Muscle of leg (tissue), 11 donors: ENCODE results near the gene SF3B1. TPM values are rescaled to one million over a fixed set of nuclear protein-coding genes. Genes with fewer than 3 reads are reported as not detected.
"Not testable (repeated sequence)": the region's sequence is repeated elsewhere in the genome, so short reads cannot be mapped to it uniquely, and the experiment has no call there.

Source experiments
- DNase-seq: peaks from one replicate; pipeline ENCODE4 v3.0.0; 2013
- H3K27ac ChIP-seq: one replicate; pipeline ENCODE4 v1.5.1; 2013; ENCODE audit warnings: mild to moderate bottlenecking, low read length, control low read depth
- H3K27me3 ChIP-seq: one replicate; pipeline ENCODE4 v1.6.1; 2013; ENCODE audit warnings: low read length; ENCODE audit not compliant: control insufficient read depth, insufficient read depth
- H3K36me3 ChIP-seq: one replicate; pipeline ENCODE4 v1.6.1; 2013; ENCODE audit warnings: low read length; ENCODE audit not compliant: control insufficient read depth, insufficient read depth
- H3K4me1 ChIP-seq: one replicate; pipeline ENCODE4 v1.6.1; 2013; ENCODE audit warnings: low read length; ENCODE audit not compliant: control insufficient read depth, insufficient read depth
- H3K4me3 ChIP-seq: one replicate; pipeline ENCODE4 v1.5.1; 2013; ENCODE audit warnings: low read length, control low read depth
- H3K9me3 ChIP-seq: replicated peaks from 2 replicates; pipeline ENCODE4 v1.6.1; 2013; ENCODE audit warnings: low read depth, low read length; ENCODE audit not compliant: control insufficient read depth
- WGBS: methylation state at CpG from one replicate; pipeline ENCODE4 v1.1.5; 2013; ENCODE audit warnings: missing lambda C conversion rate; ENCODE audit not compliant: insufficient coverage; 5-methylcytosine and 5-hydroxymethylcytosine counted together
- polyA plus RNA-seq, 8 donors: library from polyadenylated mRNA; unstranded; fragments of 120-200 nt; gene quantifications; one replicate each; pipeline versions ENCODE4 v1.2.1 to v1.2.3, GENCODE V29; 2013; ENCODE audit warnings: inconsistent platforms in 1 of 8, low replicate concordance in 1 of 8; ENCODE audit not compliant: insufficient read length in 8 of 8, insufficient read depth in 1 of 8
- total RNA-seq: library from RNA; stranded (reverse); fragments of 120-200 nt; gene quantifications from one replicate; pipeline ENCODE4 v1.2.4, GENCODE V29; 2013

The SF3B1 gene
- total and polyA plus RNA-seq, 9 donors = 252 to 306 (median 257) TPM

DNA sequence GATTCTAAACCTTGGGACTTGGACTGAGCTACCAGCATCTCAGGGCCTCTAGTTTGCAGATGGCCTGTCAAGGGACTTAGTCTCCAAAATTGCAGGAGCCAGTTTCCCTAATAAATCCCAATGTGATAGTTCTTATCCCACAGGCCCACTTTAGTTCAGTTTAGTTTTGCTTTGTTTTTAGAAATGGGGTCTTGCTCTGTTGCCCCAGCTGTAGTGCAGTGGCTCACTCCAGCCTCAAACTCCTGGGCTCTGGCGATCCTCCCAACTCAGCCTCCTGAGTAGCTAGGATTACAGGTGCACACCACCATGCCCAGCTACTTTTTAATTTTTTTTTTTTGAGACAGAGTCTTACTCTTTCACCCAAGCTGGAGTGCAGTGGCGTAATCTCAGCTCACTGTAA, 2.6 kb upstream of the SF3B1 start:
- H3K4me3 ChIP-seq = no peak overlapping the region

DNA sequence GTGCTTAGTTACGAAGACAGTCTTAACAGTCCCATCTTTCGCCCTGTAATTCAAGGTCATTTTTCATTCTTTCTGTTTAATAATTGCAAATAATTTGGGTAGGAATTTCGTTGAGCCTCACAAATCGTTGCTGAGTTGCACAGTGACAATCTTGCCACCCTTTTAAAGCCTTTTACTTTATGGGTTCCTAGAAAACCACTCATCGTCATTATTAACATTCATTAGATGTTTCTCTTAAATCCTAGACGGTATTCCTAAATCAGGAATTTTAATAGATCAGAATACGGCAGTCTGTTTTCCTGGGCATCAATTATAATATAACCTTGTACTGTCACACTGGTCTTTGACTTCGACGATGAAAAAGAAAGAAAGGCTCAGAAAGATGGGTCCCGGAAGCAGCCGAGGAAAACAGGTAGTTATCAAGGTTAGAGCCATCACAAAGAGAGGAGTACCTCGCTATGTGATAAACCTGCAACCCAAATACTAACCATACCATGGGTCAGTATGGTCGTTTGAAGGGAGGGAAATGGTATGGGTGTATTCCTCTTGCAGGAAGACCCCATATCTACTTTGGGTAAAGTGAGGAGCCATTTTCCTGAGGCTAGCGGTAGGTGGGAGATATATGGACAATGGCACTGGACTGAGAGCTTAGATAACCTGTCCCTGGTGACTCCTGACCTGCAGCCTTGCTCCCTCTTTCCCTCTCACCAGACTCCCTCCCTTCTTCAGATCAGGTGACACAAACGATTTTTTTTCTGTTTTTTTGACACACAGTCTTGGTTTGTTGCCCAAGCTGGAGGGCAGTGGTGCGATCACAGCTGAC, 981 bp upstream of the SF3B1 start:
- Histone ChIP-seq H3K27ac (peak overlapping the region; percentile 99), H3K36me3 (no peaks in the 10 kb centered on the region), H3K4me3 (peak overlapping the region; percentile 98), H3K27me3 (no peaks in the 10 kb centered on the region), H3K4me1 (peaks cover 10% of the 10 kb centered on the region), H3K9me3 (no peaks in the 10 kb centered on the region)
- peak; percentile 25 for DNase-seq
- 73% methylated on average over 2 of the region's 16 CpGs for WGBS

More for the DNA sequence above, 2.6 kb upstream of the SF3B1 start:
- 100% methylated on average over 2 of the region's 2 CpGs for WGBS
- no peak for DNase-seq
- H3K27me3 ChIP-seq = no peaks in the 10 kb centered on the region
- no peak overlapping the region for H3K27ac ChIP-seq
- no peaks in the 10 kb centered on the region for H3K36me3 ChIP-seq
- H3K9me3 ChIP-seq = no peaks in the 10 kb centered on the region
- H3K4me1 ChIP-seq = peaks cover 10% of the 10 kb centered on the region

DNA sequence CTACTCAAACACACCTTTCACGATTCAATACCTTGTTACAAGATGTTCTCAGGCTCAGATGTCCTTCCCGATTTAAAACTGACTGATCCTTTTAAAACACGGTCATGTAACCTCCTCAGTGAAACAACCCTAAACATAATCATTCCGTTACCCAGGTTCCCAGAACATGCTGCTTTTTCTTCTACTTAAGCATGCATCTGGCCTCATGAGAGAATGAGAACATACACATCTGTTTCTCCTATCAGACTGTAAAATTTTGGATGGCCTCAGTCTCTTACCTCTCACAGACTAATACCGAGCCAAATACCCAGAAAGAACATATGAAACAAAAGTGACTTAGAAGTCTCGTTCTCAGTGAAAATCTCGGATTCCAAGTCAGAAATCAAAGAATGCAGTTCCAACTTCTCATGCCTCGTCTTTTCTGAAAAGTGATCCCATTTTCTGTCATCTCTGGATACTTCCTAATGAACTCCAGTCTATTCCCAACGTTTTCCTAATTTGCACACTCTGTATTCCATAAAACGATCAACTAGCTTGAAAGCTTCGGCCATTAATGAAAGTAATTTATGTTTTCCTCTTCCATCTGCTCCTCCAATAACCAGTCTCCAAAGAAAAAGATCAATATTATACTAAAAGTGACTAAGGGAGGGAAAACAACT, 919 bp downstream of the SF3B1 start:
- peak; percentile 85 for DNase-seq
- Histone ChIP-seq H3K27me3 (no peaks in the 10 kb centered on the region), H3K36me3 (no peaks in the 10 kb centered on the region), H3K4me3 (peak overlapping the region; percentile 98), H3K4me1 (peaks cover 10% of the 10 kb centered on the region), H3K9me3 (no peaks in the 10 kb centered on the region), H3K27ac (peak overlapping the region; percentile 99)
- 0% methylated on average over 7 of the region's 11 CpGs for WGBS

DNA sequence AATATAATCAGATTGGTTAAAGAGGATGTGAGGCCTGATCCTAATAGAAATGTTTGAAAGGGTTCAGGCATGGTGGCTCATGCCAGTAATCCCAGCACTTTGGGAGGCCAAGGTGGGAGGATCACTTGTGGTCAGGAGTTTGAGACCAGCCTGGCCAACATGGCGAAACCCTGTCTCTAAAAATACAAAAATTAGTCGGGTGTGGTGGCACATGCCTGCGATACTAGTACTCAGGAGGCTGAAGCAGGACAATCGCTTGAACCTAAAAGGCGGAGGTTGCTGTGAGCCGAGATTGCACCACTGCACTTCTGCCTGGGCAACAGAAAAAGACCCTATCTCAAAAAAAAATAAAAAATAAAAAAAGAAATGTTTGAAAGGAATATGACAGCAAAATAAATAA, 2.3 kb downstream of the SF3B1 start:
- H3K36me3 ChIP-seq, H3K27me3 ChIP-seq, DNase-seq, H3K27ac ChIP-seq, H3K9me3 ChIP-seq, H3K4me3 ChIP-seq: not testable (repeated sequence)
- WGBS = 90% methylated on average over 2 of the region's 6 CpGs
- H3K4me1 ChIP-seq = peaks cover 10% of the 10 kb centered on the region

DNA sequence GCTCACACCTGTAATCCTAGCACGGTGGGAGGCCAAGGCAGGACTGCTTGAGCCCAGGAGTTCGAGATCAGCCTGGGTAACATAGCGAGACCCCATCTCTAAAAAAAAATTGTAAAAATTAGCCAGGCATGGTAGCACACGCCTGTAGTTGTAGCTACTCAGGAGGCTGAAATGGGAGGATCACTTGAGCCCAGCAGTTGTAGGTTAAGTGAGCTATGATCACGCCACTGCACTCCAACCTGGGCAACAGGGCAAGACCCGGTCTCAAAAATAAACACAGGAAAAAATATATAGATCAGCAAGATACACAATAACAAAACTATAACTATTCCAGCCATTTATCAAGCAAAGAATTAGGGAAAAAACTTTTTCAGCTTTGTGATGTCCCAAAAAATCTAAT, 3.0 kb downstream of the SF3B1 start:
- no peaks in the 10 kb centered on the region for H3K27me3 ChIP-seq
- H3K27ac ChIP-seq = no peak overlapping the region
- no peak for DNase-seq
- 67% methylated on average over 3 of the region's 6 CpGs for WGBS
- no peaks in the 10 kb centered on the region for H3K36me3 ChIP-seq
- no peaks in the 10 kb centered on the region for H3K9me3 ChIP-seq
- no peak overlapping the region for H3K4me3 ChIP-seq
- H3K4me1 ChIP-seq = peaks cover 10% of the 10 kb centered on the region

DNA sequence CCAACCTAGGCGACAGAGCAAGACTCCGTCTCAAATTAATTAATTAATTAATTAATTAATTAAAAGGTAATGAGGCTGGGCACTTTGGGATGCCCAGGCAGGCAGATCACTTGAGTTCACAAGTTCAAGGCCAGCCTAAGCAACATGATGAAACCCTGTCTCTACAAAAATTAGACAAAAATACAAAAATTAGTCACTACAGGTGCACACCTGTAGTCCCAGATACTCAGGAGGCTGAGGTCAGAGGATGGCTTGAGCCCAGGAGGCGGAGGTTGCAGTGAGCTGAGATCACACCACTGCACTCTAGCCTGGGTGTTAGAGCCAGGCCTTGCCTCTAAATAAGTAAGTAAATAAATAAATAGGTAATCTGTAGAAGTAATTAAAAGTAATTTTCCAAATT, 6.8 kb downstream of the SF3B1 start:
- WGBS = no CpG with 5 or more reads among the region's 3 CpGs
- H3K27me3 ChIP-seq = no peaks in the 10 kb centered on the region
- H3K27ac ChIP-seq = no peak overlapping the region
- no peak overlapping the region for H3K4me3 ChIP-seq
- DNase-seq = no peak
- peaks cover 8% of the 10 kb centered on the region for H3K36me3 ChIP-seq
- peaks cover 4% of the 10 kb centered on the region for H3K4me1 ChIP-seq
- no peaks in the 10 kb centered on the region for H3K9me3 ChIP-seq

DNA sequence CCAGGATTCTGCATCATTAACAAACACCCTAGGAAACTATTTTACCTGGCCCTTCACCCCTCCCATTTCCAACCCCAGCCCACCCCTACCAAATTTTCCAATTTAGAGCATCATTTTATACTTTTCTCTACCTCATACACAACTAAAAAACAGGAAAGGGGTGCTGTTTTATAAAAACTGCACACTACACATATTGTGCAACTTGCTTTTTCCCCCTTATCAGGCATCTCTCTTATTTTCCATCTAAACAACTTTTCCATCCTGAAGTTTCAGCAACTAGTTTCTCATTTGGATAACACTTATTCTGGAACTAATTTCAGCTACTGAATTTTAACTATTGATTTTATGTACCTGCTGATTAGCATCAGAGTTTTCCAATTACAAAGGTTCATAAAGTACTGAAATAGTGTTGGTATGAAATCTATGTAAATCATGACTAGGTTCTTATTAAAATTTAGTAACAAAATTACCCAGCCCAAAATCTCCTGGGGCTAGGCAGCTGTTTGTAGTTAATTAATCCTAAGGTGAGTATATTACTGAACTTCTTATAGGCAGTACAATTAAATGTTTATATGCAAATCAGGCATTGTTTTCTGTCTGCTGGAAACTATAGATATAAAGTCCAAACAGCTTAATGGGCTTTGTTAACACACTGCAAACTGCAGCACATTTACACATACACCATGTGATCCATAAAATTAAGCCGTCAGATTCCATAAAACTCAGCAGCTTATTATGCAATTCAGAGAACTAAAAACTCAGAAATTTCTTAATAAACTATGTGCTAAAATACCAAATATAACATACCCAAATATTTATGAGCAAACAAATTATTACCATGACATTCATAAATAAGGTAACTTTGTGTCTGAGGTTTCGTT, 7.9 kb downstream of the SF3B1 start:
- Histone ChIP-seq H3K27me3 (no peaks in the 10 kb centered on the region), H3K4me3 (no peak overlapping the region), H3K27ac (no peak overlapping the region), H3K9me3 (no peaks in the 10 kb centered on the region), H3K36me3 (peaks cover 17% of the 10 kb centered on the region), H3K4me1 (no peaks in the 10 kb centered on the region)
- no CpG with 5 or more reads among the region's 2 CpGs for WGBS
- DNase-seq = no peak

DNA sequence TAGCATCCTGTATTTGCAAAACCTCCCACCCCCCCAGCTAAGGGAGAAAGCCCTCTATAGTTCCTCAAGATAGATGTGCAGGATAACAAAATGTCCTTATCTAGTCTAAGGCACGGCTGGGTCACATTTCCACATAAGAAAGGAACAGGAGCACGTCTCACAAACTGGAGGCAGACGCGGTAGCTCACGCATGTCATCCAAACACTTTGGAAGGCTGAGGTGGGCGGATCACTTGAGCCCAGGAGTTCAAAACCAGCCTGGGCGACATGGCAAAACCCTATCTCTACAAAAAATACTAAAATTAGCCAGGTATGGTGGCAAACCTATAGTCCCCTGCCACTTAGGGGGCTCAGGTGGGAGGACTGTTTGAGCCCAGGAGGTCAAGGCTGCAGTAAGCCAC, 9.3 kb downstream of the SF3B1 start:
- Histone ChIP-seq H3K36me3 (peaks cover 22% of the 10 kb centered on the region), H3K4me3 (no peak overlapping the region), H3K27ac (no peak overlapping the region), H3K4me1 (no peaks in the 10 kb centered on the region), H3K27me3 (no peaks in the 10 kb centered on the region), H3K9me3 (no peaks in the 10 kb centered on the region)
- no peak for DNase-seq
- WGBS = 48% methylated on average over 5 of the region's 7 CpGs

DNA sequence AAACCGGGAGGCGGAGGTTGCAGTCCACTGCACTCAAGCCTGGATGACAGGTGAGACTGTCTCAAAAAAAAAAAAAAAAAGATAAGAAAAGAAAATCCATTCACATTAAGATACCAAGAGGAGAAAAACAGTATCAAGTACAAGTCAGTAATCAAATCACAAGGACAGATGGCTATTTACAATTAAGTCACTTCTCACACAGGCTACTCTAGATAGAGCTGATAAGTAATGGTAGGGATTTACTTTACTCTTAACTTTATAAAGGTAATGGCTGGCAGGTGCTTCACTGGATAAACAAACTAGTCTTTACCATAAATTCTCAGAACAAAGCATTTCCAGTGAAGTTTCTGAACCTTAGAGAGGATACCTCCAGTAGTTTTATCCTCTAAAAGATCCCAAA, 11.5 kb downstream of the SF3B1 start:
- Histone ChIP-seq H3K27me3 (no peaks in the 10 kb centered on the region), H3K36me3 (peaks cover 29% of the 10 kb centered on the region), H3K9me3 (no peaks in the 10 kb centered on the region), H3K4me3 (no peak overlapping the region), H3K4me1 (no peaks in the 10 kb centered on the region), H3K27ac (no peak overlapping the region)
- no peak for DNase-seq
- no CpG with 5 or more reads among the region's 2 CpGs for WGBS

DNA sequence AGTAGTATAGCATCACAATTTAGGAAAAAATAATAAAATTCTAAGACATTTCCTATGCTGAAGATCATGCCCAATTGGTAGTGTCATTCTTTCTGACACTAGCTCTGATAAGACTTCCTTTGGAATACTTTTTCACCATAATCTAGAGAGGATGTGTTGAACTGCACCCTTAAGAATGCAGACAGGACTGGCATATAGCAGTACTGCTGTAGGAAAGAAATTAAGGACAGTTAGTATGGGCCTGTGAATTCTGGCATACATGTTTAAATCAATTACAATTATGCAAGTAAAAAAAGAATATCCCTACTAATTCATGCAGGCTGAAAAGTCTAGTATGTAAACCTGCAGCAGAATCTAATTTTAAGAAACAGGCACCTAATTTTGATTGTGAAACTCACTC, 15.4 kb downstream of the SF3B1 start:
- Histone ChIP-seq H3K36me3 (peaks cover 58% of the 10 kb centered on the region), H3K4me3 (no peak overlapping the region), H3K27me3 (no peaks in the 10 kb centered on the region), H3K9me3 (no peaks in the 10 kb centered on the region), H3K4me1 (no peaks in the 10 kb centered on the region), H3K27ac (no peak overlapping the region)
- DNase-seq = no peak
